ENCODE results near the gene PRKN. TPM values are rescaled to one million over a fixed set of nuclear protein-coding genes. Genes with fewer than 3 reads are reported as not detected.
A peak's percentile ranks its signal among the peaks of the same experiment; 100 is the strongest.

Gene PRKN
- total RNA-seq, 1 donor from 2014 or later: 7.0 TPM

- TF ChIP-seq CTCF (IDR thresholded peaks at IDR 0.05; ENCODE audit: partially characterized antibody, unreplicated experiment): no peak
- H3K27me3 Mint-ChIP-seq (ENCODE audit: unreplicated experiment): no peaks in the 10 kb centered on the region
- no peak overlapping the region for H3K4me3 Mint-ChIP-seq (ENCODE audit: unreplicated experiment)
- DNase-seq: no peak
- no peaks in the 10 kb centered on the region for H3K9me3 Mint-ChIP-seq (ENCODE audit: unreplicated experiment)
- no peaks in the 10 kb centered on the region for H3K4me1 Mint-ChIP-seq (ENCODE audit: low read depth, unreplicated experiment)
- no peak overlapping the region for H3K27ac Mint-ChIP-seq (ENCODE audit: unreplicated experiment)
- H3K36me3 Mint-ChIP-seq (ENCODE audit: unreplicated experiment): no peaks in the 10 kb centered on the region
These were observed 768.5 kb downstream of the PRKN start for GRCh38 chr6:161959072-161959471.

- Mint-ChIP-seq H3K27ac (ENCODE audit: unreplicated experiment) (no peak overlapping the region), H3K27me3 (ENCODE audit: unreplicated experiment) (no peaks in the 10 kb centered on the region), H3K4me1 (ENCODE audit: low read depth, unreplicated experiment) (no peaks in the 10 kb centered on the region), H3K36me3 (ENCODE audit: unreplicated experiment) (no peaks in the 10 kb centered on the region), H3K4me3 (ENCODE audit: unreplicated experiment) (no peak overlapping the region), H3K9me3 (ENCODE audit: unreplicated experiment) (no peaks in the 10 kb centered on the region)
- TF ChIP-seq CTCF (IDR thresholded peaks at IDR 0.05; ENCODE audit: partially characterized antibody, unreplicated experiment): no peak
- no peak for DNase-seq
These were observed 771.5 kb downstream of the PRKN start for GRCh38 chr6:161956082-161956481.

- TF ChIP-seq CTCF (IDR thresholded peaks at IDR 0.05; ENCODE audit: partially characterized antibody, unreplicated experiment): no peak
- Mint-ChIP-seq H3K27ac (ENCODE audit: unreplicated experiment) (no peak overlapping the region), H3K36me3 (ENCODE audit: unreplicated experiment) (peaks cover 5% of the 10 kb centered on the region), H3K27me3 (ENCODE audit: unreplicated experiment) (peaks cover 2% of the 10 kb centered on the region), H3K4me1 (ENCODE audit: low read depth, unreplicated experiment) (peaks cover 1% of the 10 kb centered on the region), H3K9me3 (ENCODE audit: unreplicated experiment) (peaks cover 2% of the 10 kb centered on the region), H3K4me3 (ENCODE audit: unreplicated experiment) (no peak overlapping the region)
- no peak for DNase-seq
These were observed 772.8 kb downstream of the PRKN start for GRCh38 chr6:161954699-161955276.

GRCh38 chr6:161954077-161954476 lies 773.5 kb downstream of the PRKN start:
- Mint-ChIP-seq H3K4me3 (ENCODE audit: unreplicated experiment) (no peak overlapping the region), H3K36me3 (ENCODE audit: unreplicated experiment) (peaks cover 5% of the 10 kb centered on the region), H3K27ac (ENCODE audit: unreplicated experiment) (no peak overlapping the region), H3K9me3 (ENCODE audit: unreplicated experiment) (peaks cover 2% of the 10 kb centered on the region), H3K4me1 (ENCODE audit: low read depth, unreplicated experiment) (peaks cover 1% of the 10 kb centered on the region), H3K27me3 (ENCODE audit: unreplicated experiment) (peaks cover 2% of the 10 kb centered on the region)
- no peak for TF ChIP-seq CTCF (IDR thresholded peaks at IDR 0.05; ENCODE audit: partially characterized antibody, unreplicated experiment)
- DNase-seq: no peak

GRCh38 chr6:161951126-161951525 lies 776.4 kb downstream of the PRKN start:
- peaks cover 5% of the 10 kb centered on the region for H3K36me3 Mint-ChIP-seq (ENCODE audit: unreplicated experiment)
- no peak for DNase-seq

More at GRCh38 chr6:161951126-161951525, 776.4 kb downstream of the PRKN start:
- Mint-ChIP-seq H3K4me1 (ENCODE audit: low read depth, unreplicated experiment) (peaks cover 1% of the 10 kb centered on the region), H3K27me3 (ENCODE audit: unreplicated experiment) (peaks cover 2% of the 10 kb centered on the region), H3K27ac (ENCODE audit: unreplicated experiment) (peak overlapping the region; percentile 72), H3K4me3 (ENCODE audit: unreplicated experiment) (no peak overlapping the region), H3K9me3 (ENCODE audit: unreplicated experiment) (peaks cover 2% of the 10 kb centered on the region)
- no peak for TF ChIP-seq CTCF (IDR thresholded peaks at IDR 0.05; ENCODE audit: partially characterized antibody, unreplicated experiment)
